ENCODE measurements around the gene GOSR2. TPM values are rescaled to one million over a fixed set of nuclear protein-coding genes. Genes with fewer than 3 reads are reported as not detected.
"Not testable (repeated sequence)": the region's sequence is repeated elsewhere in the genome, so short reads cannot be mapped to it uniquely, and the experiment has no call there.

GOSR2 gene
- total RNA-seq, 1 donor from 2014 or later = 39.6 TPM

GRCh38 chr17:46964315-46965265 is 41.6 kb downstream of the GOSR2 start:
- DNase-seq = peak; percentile 42

DNA sequence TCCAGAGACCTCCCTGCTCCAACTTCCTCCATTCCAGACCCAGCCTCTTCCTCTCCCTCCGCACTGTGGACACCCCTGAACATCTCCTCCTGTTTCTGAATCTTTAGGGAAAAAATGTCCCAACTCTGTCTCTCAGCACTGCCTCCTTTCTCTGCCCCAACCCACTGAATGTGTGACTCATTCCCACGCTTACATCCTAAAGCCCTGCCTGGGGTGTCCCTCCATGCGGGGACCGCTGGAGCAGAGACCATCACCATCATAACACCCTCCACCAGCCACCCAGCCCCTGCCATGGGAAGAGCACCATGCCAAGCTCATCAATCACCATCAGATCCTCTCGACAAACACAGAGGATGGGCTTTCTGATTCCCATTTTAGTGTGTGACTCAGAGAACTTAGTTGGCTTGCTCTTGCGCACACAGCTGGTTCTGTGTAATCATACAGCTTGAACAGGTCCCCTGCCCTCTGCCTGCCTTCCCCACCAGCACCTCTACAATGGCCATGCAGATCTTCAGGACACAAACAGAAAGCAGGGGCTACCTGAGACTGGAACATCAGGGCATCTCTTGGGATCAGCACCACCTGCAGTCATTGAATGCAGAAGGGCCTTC is 45.4 kb downstream of the GOSR2 start:
- DNase-seq = no peak

- no peak for DNase-seq
Measured at GRCh38 chr17:46968896-46969295, 45.9 kb downstream of the GOSR2 start.

GRCh38 chr17:46971647-46972300 is 48.8 kb downstream of the GOSR2 start:
- DNase-seq = no peak

- no peak for DNase-seq
Measured at GRCh38 chr17:46972346-46972745, 49.4 kb downstream of the GOSR2 start.

DNA sequence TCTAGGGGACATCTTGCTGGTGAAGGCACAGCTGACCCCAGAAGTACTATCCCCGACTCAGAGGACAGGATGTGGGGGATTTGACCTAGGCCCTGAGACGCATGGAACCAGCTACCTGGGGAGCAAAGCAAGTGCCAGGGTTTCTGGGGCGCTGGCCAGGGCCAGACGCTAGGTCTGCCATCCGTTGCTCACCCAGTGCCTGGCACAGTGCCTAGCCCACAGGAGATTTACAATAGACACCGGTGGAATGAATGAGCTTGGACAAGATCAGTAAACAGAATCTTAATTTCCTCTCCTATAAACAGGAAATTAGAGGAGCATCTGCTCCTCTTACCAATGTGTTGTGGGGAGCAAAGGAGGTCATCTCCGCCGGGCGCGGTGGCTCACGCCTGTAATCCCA is 51.1 kb downstream of the GOSR2 start:
- DNase-seq = no peak

- no peak for DNase-seq
Measured at GRCh38 chr17:46975287-46975686, 52.3 kb downstream of the GOSR2 start.

GRCh38 chr17:46976626-46977270 is 53.8 kb downstream of the GOSR2 start:
- DNase-seq = no peak

DNA sequence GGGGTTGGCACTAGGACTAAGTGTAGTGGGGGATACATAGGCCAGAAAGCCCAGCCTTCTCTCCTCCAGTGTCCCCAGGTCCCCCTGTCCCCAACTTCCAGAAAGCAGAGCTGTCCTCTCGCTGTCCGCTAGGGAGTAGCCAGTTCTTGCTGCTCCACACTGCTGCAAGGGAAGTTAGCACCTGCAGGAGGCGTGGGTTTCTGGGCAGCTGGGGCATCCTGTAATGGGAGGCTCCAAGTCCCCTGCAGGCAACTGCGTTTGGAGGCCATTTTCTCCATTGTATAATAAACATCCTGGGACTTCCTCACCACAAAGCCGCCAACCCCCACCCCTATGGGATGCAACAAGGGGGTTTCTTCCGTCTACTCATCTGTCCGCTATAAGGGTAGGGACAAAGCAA is 54.4 kb downstream of the GOSR2 start:
- peak; percentile 59 for DNase-seq

DNA sequence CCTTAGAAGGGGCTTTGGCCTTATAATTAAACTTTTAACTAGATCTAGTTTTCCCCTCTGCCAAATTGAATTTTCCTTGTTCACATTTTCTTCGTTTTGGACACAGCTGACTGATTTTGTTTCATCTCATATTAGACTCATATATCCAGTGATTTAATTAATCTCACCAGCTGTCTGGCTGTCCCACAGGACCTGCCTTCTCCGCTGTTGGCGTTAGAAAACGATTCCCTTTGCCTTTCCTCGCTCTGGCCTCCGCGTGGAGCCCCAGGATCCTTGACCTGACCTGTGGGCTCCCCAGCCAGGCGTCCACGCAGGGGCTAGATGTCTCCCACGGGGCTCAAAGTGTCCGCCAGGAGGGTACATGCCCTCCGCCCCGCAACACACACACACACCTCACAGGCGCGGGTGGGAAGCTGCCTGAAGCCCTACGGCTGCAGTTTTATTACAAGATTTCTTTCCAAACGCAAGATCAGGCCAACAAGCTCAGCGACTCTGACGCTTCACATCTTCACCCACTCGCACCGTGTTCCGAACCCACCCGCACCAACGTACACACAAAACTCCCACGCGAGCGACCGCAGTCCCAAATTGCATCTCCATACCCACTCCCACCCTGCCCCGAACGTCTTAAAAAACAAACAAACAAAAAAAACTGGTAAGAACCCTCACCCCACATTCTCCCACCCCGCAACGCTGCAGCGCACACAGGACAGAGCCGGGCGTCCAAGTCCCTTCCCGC is 55.0 kb downstream of the GOSR2 start:
- DNase-seq = peak; percentile 21

GRCh38 chr17:46978489-46979146 is 55.7 kb downstream of the GOSR2 start:
- no peak for DNase-seq

DNA sequence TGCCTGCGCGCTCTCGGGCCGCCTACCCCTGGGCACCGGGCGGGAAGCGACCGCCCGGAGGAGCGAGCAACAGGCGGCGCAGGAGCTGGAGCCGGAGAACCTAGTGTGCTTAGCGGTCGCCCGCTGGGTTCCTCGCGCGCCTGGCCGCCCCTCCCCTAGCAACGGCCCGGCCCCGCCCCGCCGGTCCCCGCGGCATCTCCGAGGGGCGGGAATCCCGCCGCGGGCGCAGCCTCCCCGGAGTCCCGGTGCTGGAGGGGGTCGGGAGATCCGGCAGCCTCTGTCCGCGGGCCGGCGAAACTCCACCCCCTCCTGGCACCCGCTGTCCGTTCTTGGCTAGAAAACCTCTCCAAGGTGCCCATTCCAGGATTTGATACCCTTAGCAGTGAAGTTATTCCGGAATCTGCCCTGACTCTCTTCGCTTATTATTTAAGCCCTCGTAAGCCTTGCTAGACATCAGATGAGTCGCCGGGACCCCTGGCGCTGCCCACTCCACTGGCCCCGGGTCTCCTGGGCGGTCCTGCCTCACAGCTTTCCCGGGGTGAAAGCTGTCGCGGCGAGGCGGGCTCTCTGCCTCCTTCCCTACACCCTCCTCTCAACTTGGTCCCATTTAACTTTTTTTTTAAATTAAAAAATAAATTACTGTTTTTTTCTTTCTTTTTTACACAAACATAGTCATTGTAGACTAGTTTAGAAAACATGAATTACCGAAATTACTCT is 56.3 kb downstream of the GOSR2 start, which contains the start of gene RPRML:
TSS of gene RPRML (minus strand) at position 107 of the 717 bp plus-strand sequence. CDS start 246 bp downstream, outside the sequence.
- peak; percentile 56 for DNase-seq

GRCh38 chr17:46982577-46982976 is 59.6 kb downstream of the GOSR2 start:
- DNase-seq = no peak

GRCh38 chr17:46983782-46984181 is 60.8 kb downstream of the GOSR2 start:
- DNase-seq = no peak

DNA sequence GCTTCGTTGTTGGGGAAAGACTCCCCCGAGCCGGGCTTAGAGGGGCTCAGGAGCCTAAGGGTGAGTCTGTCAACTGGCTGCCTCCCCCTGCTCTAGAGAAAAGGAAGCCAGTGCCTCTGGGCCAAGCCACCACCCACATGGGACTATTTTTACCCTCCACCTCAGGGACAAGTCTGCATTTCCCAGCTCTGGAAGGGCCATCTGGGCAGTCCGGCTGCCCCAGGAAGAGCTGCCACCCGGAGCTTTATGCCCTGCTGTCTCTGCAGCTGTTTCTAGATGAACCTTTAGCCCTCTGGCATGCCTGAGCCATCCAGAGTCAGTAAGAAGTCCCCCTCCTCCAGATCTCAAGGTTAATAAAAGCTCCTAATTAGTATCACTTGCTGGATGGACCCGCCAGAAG is 61.4 kb downstream of the GOSR2 start:
- peak; percentile 72 for DNase-seq

DNA sequence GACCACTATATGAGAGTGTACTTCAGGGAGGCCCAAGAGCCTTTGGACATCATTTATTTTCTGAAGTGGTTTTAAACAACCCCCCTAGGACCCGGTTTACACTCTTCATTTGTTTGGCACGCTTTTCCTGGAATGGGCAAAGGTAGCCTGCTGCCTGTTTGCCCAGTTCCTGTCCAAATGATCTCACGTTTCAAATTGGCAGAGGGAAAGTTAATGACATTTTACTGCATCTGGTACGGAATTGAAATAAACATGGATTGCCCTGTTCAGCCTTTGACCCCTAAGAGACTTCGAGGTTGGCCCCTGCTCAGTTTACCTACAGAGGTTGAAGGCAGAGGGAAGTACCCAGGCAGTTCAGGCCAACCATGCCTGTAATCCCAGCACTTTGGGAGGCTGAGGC is 61.9 kb downstream of the GOSR2 start:
- DNase-seq = peak; percentile 61

- peak; percentile 19 for DNase-seq
Measured at GRCh38 chr17:46986366-46986765, 63.4 kb downstream of the GOSR2 start.

DNA sequence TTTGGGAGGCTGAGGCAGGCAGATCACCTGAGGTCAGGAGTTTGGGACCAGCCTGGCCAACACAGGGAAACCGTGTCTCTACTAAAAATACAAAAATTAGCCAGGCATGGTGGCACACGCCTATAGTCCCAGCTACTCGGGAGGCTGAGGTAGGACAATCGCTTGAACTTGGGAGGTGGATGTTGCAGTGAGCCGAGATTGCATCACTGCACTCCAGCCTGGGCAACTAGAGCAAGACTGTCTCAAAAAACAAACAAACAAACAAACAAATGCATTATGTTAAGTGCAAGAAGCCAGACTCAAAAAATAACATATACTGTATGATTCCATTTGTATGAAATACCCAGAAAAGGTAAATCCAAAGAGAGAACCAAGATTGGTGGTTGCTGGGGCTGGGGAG is 65.0 kb downstream of the GOSR2 start:
- not testable (repeated sequence) for DNase-seq

- no peak for DNase-seq
Measured at GRCh38 chr17:46989637-46990431, 66.9 kb downstream of the GOSR2 start.

DNA sequence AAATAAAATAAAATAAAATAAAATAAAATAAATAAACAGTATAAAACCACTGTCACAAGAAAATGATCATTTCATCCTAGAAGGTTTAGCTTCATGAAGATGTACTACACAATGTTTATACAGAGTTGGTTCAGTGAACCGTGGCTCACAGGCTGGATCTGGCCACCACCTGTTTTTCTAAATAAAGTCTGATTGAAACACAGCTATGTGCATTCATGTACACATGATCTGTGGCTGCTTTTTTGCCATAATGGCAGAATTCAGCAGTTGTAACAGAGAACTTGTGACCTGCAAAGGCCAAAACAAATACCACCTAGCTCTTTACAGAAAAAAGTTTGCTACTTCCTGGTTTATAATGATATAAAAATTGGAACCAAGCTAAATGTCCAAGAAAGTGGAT is 68.7 kb downstream of the GOSR2 start:
- peak; percentile 19 for DNase-seq
